ENCODE measurements around the gene AFF3. TPM values are rescaled to one million over a fixed set of nuclear protein-coding genes. Genes with fewer than 3 reads are reported as not detected.

AFF3 gene
- total and polyA plus RNA-seq, 10 of the 15 experiments (the other 5 are each of a cell fraction or from before 2014, with no cell fraction given): 0.26 to 5.5 (median 3.0) TPM

GRCh38 chr2:99956232-99957030 is 186.0 kb downstream of the AFF3 start:
- FAIRE-seq: no peak
- CTCF ChIA-PET: no interaction called here
- intact Hi-C loops (cut with micrococcal nuclease; ENCODE audit: unreplicated experiment) (no loop called here), in situ Hi-C loops (cut with MboI) (no loop called here)
- SMC1A ChIA-PET (ENCODE audit: uncharacterized antibody, unreplicated experiment): no interaction called here
- no peaks in the 10 kb centered on the region for H3K79me2 ChIP-seq (ENCODE audit: control insufficient read depth, insufficient read depth, low read length)
- H3K9ac ChIP-seq (ENCODE audit: control insufficient read depth, insufficient read depth, low read length): no peak overlapping the region
- H3K27ac ChIP-seq (ENCODE audit: control insufficient read depth, insufficient read depth): no peak overlapping the region
- RAD21 ChIA-PET (ENCODE audit: unreplicated experiment): no interaction called here
- no peaks in the 10 kb centered on the region for H3K36me3 ChIP-seq (ENCODE audit: control insufficient read depth in 2 of 2, insufficient read depth in 2 of 2, low read length in 1 of 2)
- peaks cover 2 to 3% of the 10 kb centered on the region in 2 experiments; a peak in 2 of 4 replicates for H3K27me3 ChIP-seq (replicated peaks in 1 of 2; ENCODE audit: control insufficient read depth in 2 of 2, insufficient read depth in 2 of 2, low read length in 1 of 2)
- no peak overlapping the region for H3K4me3 ChIP-seq
- no TSS peak for BruUV-seq (replicated peaks)
- POLR2A ChIA-PET: no interaction called here
- H4K20me1 ChIP-seq (ENCODE audit: control insufficient read depth, insufficient read depth): no peaks in the 10 kb centered on the region
- H3K9me3 ChIP-seq (replicated peaks; ENCODE audit: control insufficient read depth, insufficient read depth, low read length): no peaks in the 10 kb centered on the region
- no peak for DNase-seq (ENCODE audit: low read depth, low spot score)
- H3K4me1 ChIP-seq (ENCODE audit: control insufficient read depth, insufficient read depth, low read length): no peaks in the 10 kb centered on the region
- TF ChIP-seq SKIL (IDR thresholded peaks at IDR 0.05; ENCODE audit: low read depth, poor library complexity, severe bottlenecking): no peak
- peak; percentile 31; the same call in 1 of the 2 replicates for TF ChIP-seq SPI1 (IDR thresholded peaks at IDR 0.05; ENCODE audit: borderline replicate concordance, insufficient read depth, low read depth, low read length)
- no peak for ATAC-seq
- no peak overlapping the region for H3K4me2 ChIP-seq (ENCODE audit: control insufficient read depth, insufficient read depth)
- no peak overlapping the region for H2AFZ ChIP-seq (ENCODE audit: control insufficient read depth, low read depth, low read length)
- 31% methylated on average over 6 of the region's 6 CpGs for WGBS (ENCODE audit: insufficient coverage, insufficient replicate concordance, low lambda C conversion rate, missing lambda C conversion rate)

- WGBS (ENCODE audit: insufficient coverage, insufficient replicate concordance, low lambda C conversion rate, missing lambda C conversion rate): 44% methylated on average over 2 of the region's 2 CpGs
- no peak overlapping the region for H3K4me3 ChIP-seq
- no peaks in the 10 kb centered on the region for H3K79me2 ChIP-seq (ENCODE audit: control insufficient read depth, insufficient read depth, low read length)
- H2AFZ ChIP-seq (ENCODE audit: control insufficient read depth, low read depth, low read length): no peak overlapping the region
- CTCF ChIA-PET: no interaction called here
- in situ Hi-C loops (cut with MboI) (no loop called here), intact Hi-C loops (cut with micrococcal nuclease; ENCODE audit: unreplicated experiment) (no loop called here)
- H4K20me1 ChIP-seq (ENCODE audit: control insufficient read depth, insufficient read depth): no peaks in the 10 kb centered on the region
- SMC1A ChIA-PET (ENCODE audit: uncharacterized antibody, unreplicated experiment): no interaction called here
- H3K4me2 ChIP-seq (ENCODE audit: control insufficient read depth, insufficient read depth): no peak overlapping the region
- no peak overlapping the region for H3K27ac ChIP-seq (ENCODE audit: control insufficient read depth, insufficient read depth)
- peak; percentile 41 for FAIRE-seq
- H3K27me3 ChIP-seq (replicated peaks in 1 of 2; ENCODE audit: control insufficient read depth in 2 of 2, insufficient read depth in 2 of 2, low read length in 1 of 2): no peaks in the 10 kb centered on the region
- no peak for ATAC-seq
- H3K9me3 ChIP-seq (replicated peaks; ENCODE audit: control insufficient read depth, insufficient read depth, low read length): no peaks in the 10 kb centered on the region
- H3K9ac ChIP-seq (ENCODE audit: control insufficient read depth, insufficient read depth, low read length): no peak overlapping the region
- DNase-seq (ENCODE audit: low read depth, low spot score): no peak
- RAD21 ChIA-PET (ENCODE audit: unreplicated experiment): no interaction called here
- H3K36me3 ChIP-seq (ENCODE audit: control insufficient read depth in 2 of 2, insufficient read depth in 2 of 2, low read length in 1 of 2): no peaks in the 10 kb centered on the region
- no peaks in the 10 kb centered on the region for H3K4me1 ChIP-seq (ENCODE audit: control insufficient read depth, insufficient read depth, low read length)
- POLR2A ChIA-PET: no interaction called here
- no TSS peak for BruUV-seq (replicated peaks)
- no peak for TF ChIP-seq TCF3 (IDR thresholded peaks at IDR 0.05; ENCODE audit: borderline replicate concordance, insufficient read depth, low read depth, low read length)
- TF ChIP-seq TCF7 (IDR thresholded peaks at IDR 0.05; ENCODE audit: borderline replicate concordance): no peak
- TF ChIP-seq HDAC2 (IDR thresholded peaks at IDR 0.05): no peak
- no peak for TF ChIP-seq MXI1 (IDR thresholded peaks at IDR 0.05; ENCODE audit: low read depth, low read length)
- no peak for TF ChIP-seq ZNF384 (IDR thresholded peaks at IDR 0.05; ENCODE audit: borderline replicate concordance, low read depth, low read length)
- TF ChIP-seq ZNF687 (IDR thresholded peaks at IDR 0.05): no peak
Measured at GRCh38 chr2:99953750-99954149, 188.6 kb downstream of the AFF3 start.

Measured in GM12878 (cell line).